Peyer's patch (tissue), 4 donors: ENCODE results near the gene SRSF5. TPM values are rescaled to one million over a fixed set of nuclear protein-coding genes. Genes with fewer than 3 reads are reported as not detected.
A peak's percentile ranks its signal among the peaks of the same experiment; 100 is the strongest.

ENCODE experiments used
- DNase-seq, 3 donors: peaks; one replicate each; pipeline ENCODE4 v3.0.0-alpha.2; 2017 to 2019
- H3K27ac ChIP-seq, 4 donors: fragments of 200-600 bp; sonication (generic); one replicate each; pipeline ENCODE4 v1.5.1; 2016 to 2019
- H3K27me3 ChIP-seq, 2 donors: fragments of 200-600 bp; sonication (generic); one replicate each; pipeline ENCODE4 v1.5.1; 2019
- H3K36me3 ChIP-seq, 3 donors: fragments of 200-600 bp; sonication (generic); one replicate each; pipeline ENCODE4 v1.5.1; 2016 to 2019
- H3K4me1 ChIP-seq, 4 donors: fragments of 200-600 bp; sonication (generic); one replicate each; pipeline ENCODE4 v1.5.1; 2016 to 2019
- H3K4me3 ChIP-seq, 4 donors: fragments of 200-600 bp; sonication (generic); 1 replicate in 3 of 4; 2 replicates in 1 of 4; pipeline ENCODE4 v1.5.1; 2016 to 2019; ENCODE audit warnings: mild to moderate bottlenecking in 1 of 4
- H3K9me3 ChIP-seq, 4 donors: fragments of 200-600 bp; sonication (generic); one replicate each; pipeline ENCODE4 v1.5.1; 2016 to 2019; ENCODE audit warnings: mild to moderate bottlenecking in 1 of 4
- CTCF ChIP-seq, 6 experiments: fragments of 450-650 bp in 4 of 6; fragments of 200-600 bp in 2 of 6; sonication (generic) in 1 of 6; IDR thresholded peaks; one replicate each; pipeline ENCODE4 v1.5.1; 2017 to 2019; ENCODE audit warnings: antibody characterized with exemption in 6 of 6, mild to moderate bottlenecking in 3 of 6, moderate library complexity in 1 of 6
- POLR2A ChIP-seq, 2 donors: fragments of 450-650 bp; IDR thresholded peaks; one replicate each; pipeline ENCODE4 v1.5.1; 2017; ENCODE audit warnings: antibody characterized with exemption in 2 of 2, mild to moderate bottlenecking in 2 of 2, moderate library complexity in 2 of 2
- total RNA-seq, 4 donors: library from RNA; depleted of rRNA; stranded (reverse); fragments of >200 nt; gene quantifications; one replicate each; pipeline ENCODE4 v1.1.0, GENCODE V29; 2016

SRSF5 gene
- total RNA-seq, 4 donors from 2014 or later, result 339 to 528 (median 434) TPM

- Histone ChIP-seq H3K9me3 (no peaks in the 10 kb centered on the region), H3K27me3 (no peaks in the 10 kb centered on the region), H3K4me1 (no peaks in the 10 kb centered on the region), H3K4me3 (no peak overlapping the region), H3K27ac (no peak overlapping the region), H3K36me3 (no peaks in the 10 kb centered on the region)
- DNase-seq, result no peak
- no peak for TF ChIP-seq POLR2A (IDR thresholded peaks at IDR 0.05)
These were observed 26.0 kb downstream of the SRSF5 start for GRCh38 chr14:69792887-69793421.

GRCh38 chr14:69794791-69795190, 27.8 kb downstream of the SRSF5 start:
- Histone ChIP-seq H3K27ac (no peak overlapping the region), H3K4me3 (no peak overlapping the region), H3K27me3 (no peaks in the 10 kb centered on the region), H3K36me3 (no peaks in the 10 kb centered on the region), H3K9me3 (no peaks in the 10 kb centered on the region), H3K4me1 (no peaks in the 10 kb centered on the region)
- TF ChIP-seq POLR2A (IDR thresholded peaks at IDR 0.05) (no peak), CTCF (IDR thresholded peaks at IDR 0.05) (no peak)
- DNase-seq, result no peak

GRCh38 chr14:69795691-69796090, 28.7 kb downstream of the SRSF5 start:
- Histone ChIP-seq H3K36me3 (no peaks in the 10 kb centered on the region), H3K4me3 (no peak overlapping the region), H3K4me1 (no peaks in the 10 kb centered on the region), H3K27ac (no peak overlapping the region), H3K27me3 (no peaks in the 10 kb centered on the region), H3K9me3 (no peaks in the 10 kb centered on the region)
- TF ChIP-seq CTCF (IDR thresholded peaks at IDR 0.05) (no peak), POLR2A (IDR thresholded peaks at IDR 0.05) (no peak)
- no peak for DNase-seq

- peak within 1 kb of the TSS in 1 of 4 donors; percentile 19 for H3K4me3 ChIP-seq
- TF ChIP-seq POLR2A (IDR thresholded peaks at IDR 0.05) (no peak), CTCF (IDR thresholded peaks at IDR 0.05) (no peak)
- H3K9me3 ChIP-seq, result no peaks in the 10 kb centered on the region
- no peak for DNase-seq
- H3K36me3 ChIP-seq, result no peaks in the 10 kb centered on the region
- no peak within 1 kb of the TSS for H3K27ac ChIP-seq
- no peaks in the 10 kb centered on the region for H3K27me3 ChIP-seq
- H3K4me1 ChIP-seq, result no peaks in the 10 kb centered on the region
These were observed 30.0 kb downstream of the SRSF5 start, which contains the start of gene SLC10A1 for GRCh38 chr14:69796797-69797500. TSS of gene SLC10A1 (minus strand) at chr14:69797241. CDS start at chr14:69797155, 86 bp downstream.

GRCh38 chr14:69797573-69798338, 30.8 kb downstream of the SRSF5 start:
- no peak overlapping the region for H3K27ac ChIP-seq
- TF ChIP-seq CTCF (IDR thresholded peaks at IDR 0.05) (no peak), POLR2A (IDR thresholded peaks at IDR 0.05) (no peak)
- no peaks in the 10 kb centered on the region for H3K9me3 ChIP-seq
- H3K27me3 ChIP-seq, result no peaks in the 10 kb centered on the region
- H3K36me3 ChIP-seq, result no peaks in the 10 kb centered on the region
- no peak for DNase-seq
- no peaks in the 10 kb centered on the region for H3K4me1 ChIP-seq
- no peak overlapping the region for H3K4me3 ChIP-seq

- H3K27ac ChIP-seq, result no peak overlapping the region
- H3K36me3 ChIP-seq, result no peaks in the 10 kb centered on the region
- TF ChIP-seq CTCF (IDR thresholded peaks at IDR 0.05) (no peak), POLR2A (IDR thresholded peaks at IDR 0.05) (no peak)
These were observed 31.4 kb downstream of the SRSF5 start for GRCh38 chr14:69798339-69798735.

More at GRCh38 chr14:69798339-69798735, 31.4 kb downstream of the SRSF5 start:
- no peak for DNase-seq
- Histone ChIP-seq H3K27me3 (no peaks in the 10 kb centered on the region), H3K9me3 (no peaks in the 10 kb centered on the region), H3K4me3 (no peak overlapping the region), H3K4me1 (no peaks in the 10 kb centered on the region)
